ENCODE results near the gene DAND5. TPM values are rescaled to one million over a fixed set of nuclear protein-coding genes. Genes with fewer than 3 reads are reported as not detected.

The DAND5 gene
- polyA plus RNA-seq, 1 experiment: not detected

GRCh38 chr19:13018035-13018914 lies 48.9 kb downstream of the DAND5 start:
- ChIA-PET POLR2A (no interaction called here), CTCF (interaction anchor here (0.8 to 2.3 kb wide), 9 partner anchors 11 to 76 kb away, joined by 3 to 14 read pairs (median 5); no protein-coding TSS in a partner anchor)
- Histone ChIP-seq H3K4me3 (ENCODE audit: low read depth, low read length) (no peak overlapping the region), H3K27me3 (ENCODE audit: control insufficient read depth, insufficient read depth, low read length) (no peaks in the 10 kb centered on the region), H3K36me3 (ENCODE audit: control insufficient read depth, insufficient read depth, low read length) (no peaks in the 10 kb centered on the region)
- DNase-seq (ENCODE audit: low read depth): no peak
- TF ChIP-seq, protein P1, sequence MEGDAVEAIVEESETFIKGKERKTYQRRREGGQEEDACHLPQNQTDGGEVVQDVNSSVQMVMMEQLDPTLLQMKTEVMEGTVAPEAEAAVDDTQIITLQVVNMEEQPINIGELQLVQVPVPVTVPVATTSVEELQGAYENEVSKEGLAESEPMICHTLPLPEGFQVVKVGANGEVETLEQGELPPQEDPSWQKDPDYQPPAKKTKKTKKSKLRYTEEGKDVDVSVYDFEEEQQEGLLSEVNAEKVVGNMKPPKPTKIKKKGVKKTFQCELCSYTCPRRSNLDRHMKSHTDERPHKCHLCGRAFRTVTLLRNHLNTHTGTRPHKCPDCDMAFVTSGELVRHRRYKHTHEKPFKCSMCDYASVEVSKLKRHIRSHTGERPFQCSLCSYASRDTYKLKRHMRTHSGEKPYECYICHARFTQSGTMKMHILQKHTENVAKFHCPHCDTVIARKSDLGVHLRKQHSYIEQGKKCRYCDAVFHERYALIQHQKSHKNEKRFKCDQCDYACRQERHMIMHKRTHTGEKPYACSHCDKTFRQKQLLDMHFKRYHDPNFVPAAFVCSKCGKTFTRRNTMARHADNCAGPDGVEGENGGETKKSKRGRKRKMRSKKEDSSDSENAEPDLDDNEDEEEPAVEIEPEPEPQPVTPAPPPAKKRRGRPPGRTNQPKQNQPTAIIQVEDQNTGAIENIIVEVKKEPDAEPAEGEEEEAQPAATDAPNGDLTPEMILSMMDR (IDR thresholded peaks at IDR 0.05; ENCODE audit: insufficient read depth, low read depth, low read length): no peak

DNA sequence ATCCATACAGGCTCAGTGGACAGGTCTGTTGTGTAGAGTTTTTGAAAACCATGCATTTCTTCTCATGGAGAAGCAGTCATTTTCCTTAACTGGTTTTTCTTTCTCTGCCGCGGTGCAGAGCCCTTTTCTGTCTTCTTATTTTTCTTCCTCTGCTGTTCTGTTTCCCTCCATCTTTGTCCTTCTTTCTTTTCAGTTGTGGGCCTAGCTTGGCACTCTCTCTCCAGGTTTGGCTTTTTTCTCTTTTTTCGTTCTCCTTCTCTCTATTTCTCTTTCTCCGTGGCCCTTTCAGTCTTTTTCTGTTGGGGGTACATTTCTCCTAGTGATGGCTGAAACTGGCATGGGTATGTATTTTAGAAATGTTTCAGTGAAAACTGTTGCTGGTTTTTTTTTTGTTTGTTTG lies 50.0 kb downstream of the DAND5 start:
- H3K27me3 ChIP-seq (ENCODE audit: control insufficient read depth, insufficient read depth, low read length): no peaks in the 10 kb centered on the region
- H3K36me3 ChIP-seq (ENCODE audit: control insufficient read depth, insufficient read depth, low read length): no peaks in the 10 kb centered on the region
- no peak overlapping the region for H3K4me3 ChIP-seq (ENCODE audit: low read depth, low read length)
- DNase-seq (ENCODE audit: low read depth): no peak
- POLR2A ChIA-PET: no interaction called here
- TF ChIP-seq, protein P1 (IDR thresholded peaks at IDR 0.05; ENCODE audit: insufficient read depth, low read depth, low read length): no peak
- CTCF ChIA-PET: interaction anchor here (2.3 kb wide), 1 partner anchor 41 kb away, joined by 14 read pairs; no protein-coding TSS in a partner anchor

DNA sequence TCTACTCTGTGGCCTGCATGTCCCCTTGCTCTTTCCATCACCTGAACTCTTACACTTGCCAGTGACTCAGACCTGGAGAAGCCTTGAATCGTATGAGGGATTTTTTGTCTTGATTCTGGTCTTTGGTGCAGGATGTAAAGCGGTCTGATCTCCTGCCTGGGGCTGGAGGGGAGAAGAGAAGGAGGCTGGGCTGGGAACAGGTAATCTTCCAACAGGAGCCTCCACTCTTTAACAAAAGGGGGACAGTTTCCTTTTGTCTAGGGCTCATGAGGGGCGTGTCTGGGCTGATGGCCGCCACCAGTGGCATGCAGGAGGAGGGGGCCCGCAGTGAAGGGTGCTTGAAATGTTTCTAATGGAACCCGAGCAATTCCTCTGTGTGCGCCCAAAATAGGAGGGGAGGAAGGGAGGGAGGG lies 50.6 kb downstream of the DAND5 start:
- no peaks in the 10 kb centered on the region for H3K27me3 ChIP-seq (ENCODE audit: control insufficient read depth, insufficient read depth, low read length)
- TF ChIP-seq, protein P1 (IDR thresholded peaks at IDR 0.05; ENCODE audit: insufficient read depth, low read depth, low read length): no peak
- no peaks in the 10 kb centered on the region for H3K36me3 ChIP-seq (ENCODE audit: control insufficient read depth, insufficient read depth, low read length)
- no peak for DNase-seq (ENCODE audit: low read depth)
- POLR2A ChIA-PET: no interaction called here
- CTCF ChIA-PET: no interaction called here
- H3K4me3 ChIP-seq (ENCODE audit: low read depth, low read length): no peak overlapping the region

- Histone ChIP-seq H3K4me3 (ENCODE audit: low read depth, low read length) (peak overlapping the region; percentile 17), H3K36me3 (ENCODE audit: control insufficient read depth, insufficient read depth, low read length) (peaks cover under 1% of the 10 kb centered on the region; the same call in 1 of the 2 replicates), H3K27me3 (ENCODE audit: control insufficient read depth, insufficient read depth, low read length) (no peaks in the 10 kb centered on the region)
- TF ChIP-seq, protein P1 (IDR thresholded peaks at IDR 0.05; ENCODE audit: insufficient read depth, low read depth, low read length): no peak
- DNase-seq (ENCODE audit: low read depth): no peak
- CTCF ChIA-PET: interaction anchor here (0.8 to 14.7 kb wide), 10 partner anchors 9 to 141 kb away, joined by 3 to 358 read pairs (median 6); no protein-coding TSS in a partner anchor
- POLR2A ChIA-PET: interaction anchor here (0.5 to 1.3 kb wide), 2 partner anchors 17 to 36 kb away, joined by 3 to 5 read pairs; no protein-coding TSS in a partner anchor
These were observed 52.9 kb downstream of the DAND5 start for GRCh38 chr19:13022111-13022858.

Measured in BJ (cell line).